GM18520 (cell line): ENCODE measurements around the gene DLGAP1.
"Not testable (repeated sequence)": the region's sequence is repeated elsewhere in the genome, so short reads cannot be mapped to it uniquely, and the experiment has no call there.

ENCODE experiments used
- ATAC-seq: cut with Tn5 transposase; IDR thresholded peaks from one replicate; pipeline ENCODE4 v1.9.1; 2021; ENCODE audit not compliant: unreplicated experiment

Gene DLGAP1

GRCh38 chr18:4391859-4392258, 63.2 kb downstream of the DLGAP1 start:
- ATAC-seq = no peak

GRCh38 chr18:4385876-4386275, 69.2 kb downstream of the DLGAP1 start:
- ATAC-seq = no peak

GRCh38 chr18:4384932-4385331, 70.2 kb downstream of the DLGAP1 start:
- ATAC-seq = peak; percentile 44

GRCh38 chr18:4374564-4374963, 80.5 kb downstream of the DLGAP1 start:
- no peak for ATAC-seq

GRCh38 chr18:4369705-4370104, 85.4 kb downstream of the DLGAP1 start:
- no peak for ATAC-seq

- no peak for ATAC-seq
These were observed 94.8 kb downstream of the DLGAP1 start for GRCh38 chr18:4360221-4360715.

GRCh38 chr18:4358618-4359017, 96.5 kb downstream of the DLGAP1 start:
- ATAC-seq = no peak

GRCh38 chr18:4357579-4357978, 97.5 kb downstream of the DLGAP1 start:
- ATAC-seq = no peak

GRCh38 chr18:4356929-4357328, 98.2 kb downstream of the DLGAP1 start:
- no peak for ATAC-seq

- ATAC-seq = no peak
These were observed 101.2 kb downstream of the DLGAP1 start for GRCh38 chr18:4353853-4354418.

- ATAC-seq = no peak
These were observed 102.2 kb downstream of the DLGAP1 start for GRCh38 chr18:4352746-4353551.

GRCh38 chr18:4351005-4351404, 104.1 kb downstream of the DLGAP1 start:
- ATAC-seq = no peak

GRCh38 chr18:4335386-4335785, 119.7 kb downstream of the DLGAP1 start:
- ATAC-seq = no peak

GRCh38 chr18:4333043-4333442, 122.1 kb downstream of the DLGAP1 start:
- ATAC-seq = no peak

- no peak for ATAC-seq
These were observed 135.1 kb downstream of the DLGAP1 start for GRCh38 chr18:4319738-4320677.

GRCh38 chr18:4318311-4318710, 136.8 kb downstream of the DLGAP1 start:
- no peak for ATAC-seq

GRCh38 chr18:4311945-4312344, 143.2 kb downstream of the DLGAP1 start:
- not testable (repeated sequence) for ATAC-seq

- ATAC-seq = no peak
These were observed 144.0 kb downstream of the DLGAP1 start for GRCh38 chr18:4311136-4311535.

GRCh38 chr18:4309227-4309626, 145.9 kb downstream of the DLGAP1 start:
- no peak for ATAC-seq

GRCh38 chr18:4308576-4308975, 146.5 kb downstream of the DLGAP1 start:
- no peak for ATAC-seq

GRCh38 chr18:4299395-4299794, 155.7 kb downstream of the DLGAP1 start:
- no peak for ATAC-seq
